ENCODE data around the gene GYS1.
"Not testable (repeated sequence)": the region's sequence is repeated elsewhere in the genome, so short reads cannot be mapped to it uniquely, and the experiment has no call there.

Gene GYS1

GRCh38 chr19:48935864-48936263, 57.2 kb downstream of the GYS1 start:
- DNase-seq (ENCODE audit: insufficient read length, low spot score): no peak
- no peak for TF ChIP-seq CTCF (IDR thresholded peaks at IDR 0.05; ENCODE audit: insufficient read depth, missing control alignments)
- no peak for FAIRE-seq

GRCh38 chr19:48934837-48935236, 58.3 kb downstream of the GYS1 start:
- DNase-seq (ENCODE audit: insufficient read length, low spot score): no peak
- no peak for FAIRE-seq
- no peak for TF ChIP-seq CTCF (IDR thresholded peaks at IDR 0.05; ENCODE audit: insufficient read depth, missing control alignments)

- no peak for FAIRE-seq
- no peak for TF ChIP-seq CTCF (IDR thresholded peaks at IDR 0.05; ENCODE audit: insufficient read depth, missing control alignments)
- DNase-seq (ENCODE audit: insufficient read length, low spot score): peak; percentile 73
Measured at GRCh38 chr19:48933382-48933932, 59.7 kb downstream of the GYS1 start, which contains the start of gene DHDH. Gene DHDH, plus strand, starts transcription at chr19:48933699. Its CDS starts 23 bp downstream, at chr19:48933722.

- TF ChIP-seq CTCF (IDR thresholded peaks at IDR 0.05; ENCODE audit: insufficient read depth, missing control alignments): no peak
- no peak for DNase-seq (ENCODE audit: insufficient read length, low spot score)
- FAIRE-seq: no peak
Measured at GRCh38 chr19:48928164-48929025, 64.7 kb downstream of the GYS1 start.

GRCh38 chr19:48927692-48928091, 65.4 kb downstream of the GYS1 start:
- not testable (repeated sequence) for FAIRE-seq

GRCh38 chr19:48926909-48927308, 66.2 kb downstream of the GYS1 start:
- no peak for DNase-seq (ENCODE audit: insufficient read length, low spot score)
- no peak for FAIRE-seq
- no peak for TF ChIP-seq CTCF (IDR thresholded peaks at IDR 0.05; ENCODE audit: insufficient read depth, missing control alignments)

More at GRCh38 chr19:48927692-48928091, 65.4 kb downstream of the GYS1 start:
- DNase-seq (ENCODE audit: insufficient read length, low spot score): not testable (repeated sequence)

GRCh38 chr19:48925890-48926289, 67.2 kb downstream of the GYS1 start:
- DNase-seq (ENCODE audit: insufficient read length, low spot score); FAIRE-seq: not testable (repeated sequence)

GRCh38 chr19:48925240-48925843, 67.8 kb downstream of the GYS1 start:
- no peak for TF ChIP-seq CTCF (IDR thresholded peaks at IDR 0.05; ENCODE audit: insufficient read depth, missing control alignments)
- no peak for DNase-seq (ENCODE audit: insufficient read length, low spot score)
- no peak for FAIRE-seq
